GM18861 (cell line): Measurements from ENCODE around the gene HOXC12.

Source experiments
- ATAC-seq: cut with Tn5 transposase; IDR thresholded peaks from one replicate; pipeline ENCODE4 v1.9.1; 2021; ENCODE audit not compliant: unreplicated experiment

Gene HOXC12

GRCh38 chr12:54005853-54006558, 51.3 kb downstream of the HOXC12 start:
- ATAC-seq, result peak; percentile 49

- no peak for ATAC-seq
Measured at GRCh38 chr12:54006559-54007220, 52.0 kb downstream of the HOXC12 start.

DNA sequence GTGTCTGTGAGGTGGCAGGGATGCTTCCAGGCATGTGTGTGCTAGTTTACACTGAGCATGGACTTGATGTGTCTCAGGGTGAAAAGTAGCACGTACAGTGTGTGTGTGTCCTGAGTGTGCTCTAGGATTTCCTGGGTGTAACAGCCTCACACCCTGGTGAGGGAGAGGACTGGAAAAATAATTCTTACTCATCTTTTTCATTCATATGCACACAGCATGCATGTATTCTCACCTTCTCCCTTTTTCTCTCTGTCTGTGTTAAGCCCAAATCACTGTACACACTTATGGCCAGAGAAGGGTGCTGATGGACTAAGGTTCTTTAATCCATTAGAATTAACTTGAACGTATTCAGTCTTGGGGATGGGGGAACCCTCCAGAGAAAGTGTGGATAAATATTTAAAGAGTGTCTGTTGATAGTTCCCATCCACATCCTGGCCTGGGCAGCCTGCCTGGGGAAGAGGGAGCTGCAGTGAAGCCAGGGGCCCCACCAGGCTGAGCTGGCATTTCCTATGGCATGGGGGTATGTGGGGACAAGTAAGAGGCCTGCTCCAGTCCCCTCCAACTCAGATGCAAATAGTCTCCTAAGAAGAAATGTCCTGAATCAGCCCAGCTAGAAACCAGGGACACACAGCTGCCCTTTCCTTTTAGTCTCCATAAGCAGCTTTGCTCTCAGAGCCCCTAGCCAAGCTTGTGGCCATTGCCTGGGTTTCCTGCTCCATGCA, 53.0 kb downstream of the HOXC12 start:
- ATAC-seq, result no peak

- no peak for ATAC-seq
Measured at GRCh38 chr12:54008260-54008552, 53.5 kb downstream of the HOXC12 start.
